ENCODE results near the gene AP2A1.

AP2A1 gene

DNA sequence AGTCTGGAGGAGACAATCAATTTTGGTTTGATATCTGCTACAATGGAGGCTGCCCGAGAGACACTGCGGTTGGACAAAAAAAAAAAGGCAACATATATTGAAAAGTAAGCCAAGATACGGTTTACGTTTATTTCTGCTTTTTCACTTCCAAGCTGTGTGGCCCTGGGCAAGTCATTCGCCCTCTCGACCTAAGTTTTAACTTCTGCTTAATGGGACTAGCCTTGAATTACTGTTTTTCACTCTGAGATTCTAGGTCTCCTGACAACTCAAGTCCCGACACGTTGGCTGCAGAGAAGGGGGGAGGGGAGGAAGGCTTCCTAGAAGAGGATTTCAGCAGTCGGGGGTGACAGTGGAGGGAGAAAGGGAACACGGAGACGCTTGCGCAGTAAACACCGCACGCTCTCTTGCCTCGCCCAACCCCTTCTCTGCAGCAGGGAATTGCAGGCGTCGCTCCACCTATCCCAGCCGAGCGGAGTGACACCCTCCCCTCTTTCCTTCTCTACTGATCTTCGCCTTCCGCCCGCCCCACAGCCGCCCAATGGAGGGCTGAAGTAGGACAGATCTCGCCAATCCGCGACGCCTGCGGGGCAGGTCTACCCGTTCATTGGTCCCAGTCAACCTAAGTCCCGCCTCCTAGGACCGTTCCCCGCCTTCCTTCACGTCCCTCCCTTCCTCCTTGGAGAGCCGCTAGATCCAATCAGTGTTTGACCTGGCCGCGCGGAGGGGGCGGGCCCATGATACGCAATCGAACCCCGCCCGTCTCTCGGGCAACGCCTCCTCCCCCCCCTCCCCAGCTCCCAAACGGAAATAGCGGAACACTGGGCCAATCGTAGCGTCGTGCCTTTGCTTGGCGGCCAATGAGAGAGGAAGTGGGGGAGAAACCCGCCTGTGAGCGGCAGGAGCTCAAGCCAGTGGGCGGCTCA, 533 bp upstream of the AP2A1 start:
- DNase-seq: peak; percentile 96

DNA sequence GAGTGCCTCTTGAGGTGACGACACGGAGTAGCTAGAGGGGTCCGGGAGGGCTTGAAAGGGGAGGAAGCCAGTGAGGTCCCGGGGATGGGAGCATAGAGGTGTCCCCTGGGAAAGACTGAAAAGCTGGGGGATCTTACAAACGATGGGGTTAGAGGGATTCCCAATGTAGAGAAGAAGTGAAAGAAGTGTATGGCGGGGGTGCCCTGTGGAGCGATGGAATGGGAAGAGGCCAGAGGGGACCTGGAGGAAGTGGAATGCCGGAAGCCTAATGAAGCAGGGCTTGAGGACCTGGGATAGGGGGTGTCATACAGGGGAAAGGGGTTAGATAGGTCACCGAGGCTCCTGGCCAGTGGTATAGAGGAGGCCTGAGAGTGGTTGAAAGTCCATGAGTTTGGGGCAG, 580 bp downstream of the AP2A1 start:
- no peak for DNase-seq

DNA sequence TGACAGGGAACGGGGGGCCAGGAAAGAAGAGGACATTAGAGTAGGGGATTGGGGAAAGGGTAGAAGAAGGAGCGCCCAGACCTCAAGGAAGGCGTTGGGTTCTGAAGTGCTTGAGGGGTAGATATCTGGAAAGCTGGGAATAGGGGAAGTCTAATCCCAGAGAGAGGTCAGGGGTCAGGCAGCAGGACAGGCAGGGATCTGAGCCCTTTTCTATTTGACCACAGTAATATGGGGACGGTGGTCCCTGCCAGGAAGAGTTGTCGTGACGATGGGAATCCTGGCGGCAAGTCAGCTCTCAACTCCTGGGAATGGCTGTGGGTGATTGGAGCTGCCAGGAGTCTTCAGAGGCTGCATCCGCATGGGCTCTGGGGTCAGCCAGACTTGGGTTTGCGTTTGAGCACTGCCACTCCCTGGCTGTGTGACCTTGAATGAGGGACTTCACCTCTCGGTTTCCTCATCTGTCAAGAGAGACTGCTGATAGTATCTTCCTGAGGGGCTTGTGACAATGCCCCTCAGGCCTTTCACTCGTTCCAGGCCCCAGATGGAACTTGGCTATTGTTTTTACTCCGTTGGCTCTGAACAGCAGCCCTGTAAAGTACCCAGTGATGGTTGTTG, 1.3 kb downstream of the AP2A1 start:
- DNase-seq: no peak

GRCh38 chr19:49770529-49770928, 3.7 kb downstream of the AP2A1 start:
- DNase-seq: no peak

DNA sequence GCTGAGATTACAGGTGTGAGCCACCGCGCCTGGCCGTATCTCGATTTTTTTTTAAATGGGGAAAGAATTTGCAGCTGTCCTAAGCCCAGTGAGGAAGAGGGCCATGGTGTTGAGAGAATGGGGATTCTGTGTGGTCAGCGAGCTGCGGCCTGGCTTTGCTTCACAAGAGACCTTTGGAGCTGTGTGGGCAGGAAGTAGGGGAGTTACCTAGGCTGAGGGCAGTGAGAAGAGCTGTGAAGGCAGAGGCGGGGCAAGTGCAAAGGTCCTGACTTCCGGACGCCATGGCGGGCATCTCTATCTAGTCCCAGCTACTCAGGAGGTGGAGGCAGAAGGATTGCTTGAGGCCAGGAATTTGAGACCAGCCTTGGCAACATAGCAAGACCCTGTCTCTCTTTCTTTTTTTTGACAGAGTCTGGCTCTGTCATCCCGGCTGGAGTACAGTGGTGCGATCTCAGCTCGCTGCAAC, 4.9 kb downstream of the AP2A1 start:
- DNase-seq: no peak

- no peak for DNase-seq
Measured at GRCh38 chr19:49772850-49773432, 6.1 kb downstream of the AP2A1 start.

- DNase-seq: no peak
Measured at GRCh38 chr19:49773663-49774350, 7.0 kb downstream of the AP2A1 start.

- no peak for DNase-seq
Measured at GRCh38 chr19:49774969-49775368, 8.2 kb downstream of the AP2A1 start.

DNA sequence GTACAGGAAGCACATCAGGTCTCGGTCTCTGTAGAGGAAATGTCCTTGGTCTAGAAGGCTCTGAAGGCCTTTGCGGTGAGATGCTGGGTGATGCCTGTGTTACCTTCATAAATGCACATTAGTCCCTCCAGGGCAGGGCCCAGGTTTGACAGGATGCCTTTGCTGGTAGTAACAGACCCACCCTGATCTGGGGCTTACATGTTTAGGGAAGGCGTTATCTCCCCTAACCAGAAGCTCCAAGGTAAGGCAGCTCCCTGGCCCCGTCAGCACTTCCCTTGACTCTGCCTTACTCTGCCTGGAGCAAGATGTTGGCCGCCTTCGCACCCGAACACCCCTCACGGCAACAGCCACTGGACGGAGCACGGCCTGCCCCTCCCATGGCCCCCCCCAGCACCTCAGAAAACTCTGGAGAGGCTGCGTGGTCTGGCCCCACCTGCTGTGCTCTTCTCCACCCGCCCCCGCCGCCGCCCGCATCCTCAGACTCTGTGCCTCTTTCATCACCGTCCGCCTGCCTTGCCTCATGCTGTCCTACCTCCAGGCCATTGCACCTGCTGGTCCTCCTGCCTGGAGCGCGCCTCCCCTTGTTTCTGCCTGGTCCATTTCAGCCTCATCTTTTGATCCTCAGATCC, 9.1 kb downstream of the AP2A1 start:
- DNase-seq: no peak

GRCh38 chr19:49776371-49776764, 9.6 kb downstream of the AP2A1 start:
- no peak for DNase-seq

GRCh38 chr19:49779731-49780555, 13.1 kb downstream of the AP2A1 start:
- no peak for DNase-seq

DNA sequence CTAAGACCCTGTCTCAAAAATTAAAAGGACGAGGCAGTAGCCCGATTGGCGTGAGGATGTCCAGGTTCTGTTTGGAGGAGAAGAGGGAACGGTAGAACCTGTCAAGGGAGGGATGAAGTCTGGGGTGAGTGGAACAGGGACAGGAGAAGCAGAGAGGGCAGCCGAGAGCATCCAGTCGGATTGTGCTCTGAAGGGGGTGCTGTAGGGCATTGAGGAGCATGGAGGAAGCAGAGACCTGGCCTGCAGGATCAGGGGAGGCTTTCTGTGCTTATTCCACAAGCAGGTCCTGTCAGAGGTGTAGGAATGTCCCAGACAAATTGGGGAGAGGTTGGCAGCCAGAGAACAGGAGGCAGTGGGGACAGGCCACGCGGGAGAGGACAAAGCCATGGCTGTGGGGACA, 14.1 kb downstream of the AP2A1 start:
- DNase-seq: no peak

GRCh38 chr19:49781394-49781793, 14.6 kb downstream of the AP2A1 start:
- no peak for DNase-seq

GRCh38 chr19:49782515-49782914, 15.7 kb downstream of the AP2A1 start:
- no peak for DNase-seq

- no peak for DNase-seq
Measured at GRCh38 chr19:49786376-49786820, 19.6 kb downstream of the AP2A1 start.

DNA sequence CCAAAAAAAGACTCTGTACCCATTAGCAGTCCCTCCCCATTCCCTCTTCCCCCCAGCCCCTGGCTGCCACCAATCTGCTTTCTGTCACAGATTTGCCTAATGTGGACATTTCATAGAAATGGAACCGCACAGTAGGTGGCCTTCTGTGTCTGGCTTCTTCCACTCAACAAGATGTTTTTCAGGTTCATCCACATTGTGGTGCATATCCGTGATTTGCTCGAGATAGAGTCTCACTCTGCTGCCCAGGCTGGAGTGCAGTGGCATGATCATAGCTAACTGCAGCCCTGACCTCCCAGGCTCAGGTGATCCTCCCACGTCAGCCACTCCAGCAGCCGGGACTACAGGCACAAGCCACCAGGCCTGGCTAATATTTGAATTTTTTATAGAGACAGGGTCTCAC, 20.9 kb downstream of the AP2A1 start:
- DNase-seq: no peak

- no peak for DNase-seq
Measured at GRCh38 chr19:49788857-49789256, 22.1 kb downstream of the AP2A1 start.

DNA sequence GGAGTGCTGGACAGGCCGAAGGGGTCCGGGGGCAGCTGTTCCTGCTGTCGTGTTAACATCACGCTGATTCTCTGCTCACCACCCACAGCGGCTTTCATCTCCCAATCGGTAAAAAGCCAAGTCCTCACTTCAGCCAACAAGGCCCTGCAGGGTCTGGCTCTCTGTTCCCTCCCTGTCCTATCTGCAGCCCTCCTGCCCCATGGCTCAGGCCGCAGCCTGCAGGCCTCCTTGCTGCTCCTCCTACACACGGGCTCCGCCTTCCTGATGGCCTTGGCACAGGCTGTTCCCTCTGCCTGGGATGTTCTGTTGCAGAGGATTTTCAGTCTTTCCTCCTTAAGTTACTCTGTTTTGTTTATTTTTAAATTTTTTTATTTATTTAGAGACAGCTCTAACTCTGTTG, 24.1 kb downstream of the AP2A1 start:
- DNase-seq: no peak

DNA sequence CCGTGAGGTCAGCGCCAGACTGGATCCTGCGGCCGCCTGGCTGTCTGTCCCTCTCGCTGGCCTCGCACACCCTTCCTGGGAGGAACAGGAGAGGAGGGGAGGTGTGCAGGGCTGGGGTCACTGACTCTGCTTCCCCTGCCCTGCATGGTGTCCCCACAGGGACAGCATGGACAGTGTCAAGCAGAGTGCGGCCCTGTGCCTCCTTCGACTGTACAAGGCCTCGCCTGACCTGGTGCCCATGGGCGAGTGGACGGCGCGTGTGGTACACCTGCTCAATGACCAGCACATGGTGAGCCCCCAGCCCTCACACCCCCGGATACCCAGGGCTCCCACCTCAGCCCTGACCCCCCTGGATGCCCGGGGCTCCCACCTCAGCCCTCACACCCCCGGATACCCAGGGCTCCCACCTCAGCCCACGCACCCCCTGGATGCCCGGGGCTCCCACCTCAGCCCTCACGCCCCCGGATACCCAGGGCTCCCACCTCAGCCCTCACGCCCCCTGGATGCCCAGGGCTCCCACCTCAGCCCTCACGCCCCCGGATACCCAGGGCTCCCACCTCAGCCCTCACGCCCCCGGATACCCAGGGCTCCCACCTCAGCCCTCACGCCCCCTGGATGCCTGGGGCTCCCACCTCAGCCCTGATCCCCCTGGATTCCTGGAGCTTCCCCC, 25.1 kb downstream of the AP2A1 start:
- DNase-seq: no peak

- DNase-seq: no peak
Measured at GRCh38 chr19:49792829-49793560, 26.2 kb downstream of the AP2A1 start.

DNA sequence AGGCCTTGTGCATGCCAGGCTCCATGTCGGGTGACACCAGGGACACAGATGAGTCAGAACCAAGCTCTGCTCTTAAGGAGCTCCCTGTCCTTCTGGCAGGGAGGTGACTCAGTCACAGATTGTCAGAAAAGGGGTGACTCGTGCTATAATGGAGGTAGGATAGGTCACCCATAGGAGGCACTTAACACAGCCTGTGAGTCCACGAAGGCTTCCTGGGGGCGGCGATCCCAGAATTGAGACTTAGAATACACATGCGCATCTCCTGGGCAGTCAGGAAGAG, 26.7 kb downstream of the AP2A1 start:
- DNase-seq: no peak
